IPS-20b (cell line): ENCODE results near the gene FBXO48.

Experiments used
- H3K27ac ChIP-seq: one replicate; pipeline ENCODE4 v1.5.1; 2013; ENCODE audit warnings: low read length
- H3K27me3 ChIP-seq: 2 replicates; pipeline ENCODE4 v1.6.1; 2013; ENCODE audit warnings: mild to moderate bottlenecking, low read length, inconsistent platforms; ENCODE audit not compliant: insufficient read depth
- H3K36me3 ChIP-seq: 2 replicates; pipeline ENCODE4 v1.6.1; 2013; ENCODE audit warnings: low read depth, mild to moderate bottlenecking, inconsistent platforms, low read length, moderate library complexity; ENCODE audit not compliant: insufficient read depth
- H3K4me1 ChIP-seq: 2 replicates; pipeline ENCODE4 v1.6.1; 2013; ENCODE audit warnings: mild to moderate bottlenecking, control low read depth, inconsistent platforms, low read length, moderate library complexity; ENCODE audit not compliant: insufficient read depth
- H3K4me3 ChIP-seq: 2 replicates; pipeline ENCODE4 v1.5.1; 2013; ENCODE audit warnings: mild to moderate bottlenecking, low read length, inconsistent platforms
- H3K9ac ChIP-seq: 2 replicates; pipeline ENCODE4 v1.6.1; 2013; ENCODE audit warnings: low read depth, mild to moderate bottlenecking, inconsistent platforms, low read length, moderate library complexity
- H3K9me3 ChIP-seq: 2 replicates; pipeline ENCODE4 v1.6.1; 2013; ENCODE audit warnings: mild to moderate bottlenecking, low read depth, low read length, inconsistent platforms; ENCODE audit not compliant: insufficient read depth

The FBXO48 gene

DNA sequence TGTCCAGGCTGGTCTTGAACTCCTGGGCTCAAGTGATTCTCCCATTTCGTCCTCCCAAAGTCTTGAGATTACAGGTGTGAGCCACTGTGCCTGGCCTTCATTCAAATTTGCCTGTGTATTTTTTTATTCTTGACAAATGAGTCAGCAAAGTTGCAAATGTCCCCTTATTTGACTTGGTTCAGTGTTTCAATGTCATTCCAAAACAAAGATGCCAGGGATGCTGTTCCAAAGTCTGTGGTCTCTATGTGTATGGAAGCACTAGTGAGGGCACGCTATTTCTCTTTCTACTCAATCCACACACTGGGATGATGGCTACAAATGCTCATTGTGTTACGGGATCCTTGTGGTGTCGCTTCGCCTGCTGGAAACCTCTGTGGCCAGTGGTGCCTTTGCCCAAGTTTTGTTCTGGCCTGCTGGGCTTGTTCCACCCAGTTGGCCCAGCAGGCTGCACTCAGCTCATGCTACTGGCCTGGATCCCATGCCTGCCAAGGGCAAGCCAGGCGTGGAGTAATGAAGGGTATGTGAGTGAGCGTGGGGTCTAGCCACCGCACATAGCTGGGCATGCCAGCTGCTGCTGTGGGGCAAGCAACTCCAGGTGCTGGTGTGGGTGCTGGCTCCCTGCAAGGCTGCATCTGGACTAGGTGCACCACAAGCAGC is 35.6 kb downstream of the FBXO48 start:
- Histone ChIP-seq H3K9me3 (no peaks in the 10 kb centered on the region), H3K4me3 (no peak overlapping the region), H3K27me3 (no peaks in the 10 kb centered on the region), H3K4me1 (no peaks in the 10 kb centered on the region), H3K9ac (no peak overlapping the region), H3K27ac (no peak overlapping the region), H3K36me3 (no peaks in the 10 kb centered on the region)

DNA sequence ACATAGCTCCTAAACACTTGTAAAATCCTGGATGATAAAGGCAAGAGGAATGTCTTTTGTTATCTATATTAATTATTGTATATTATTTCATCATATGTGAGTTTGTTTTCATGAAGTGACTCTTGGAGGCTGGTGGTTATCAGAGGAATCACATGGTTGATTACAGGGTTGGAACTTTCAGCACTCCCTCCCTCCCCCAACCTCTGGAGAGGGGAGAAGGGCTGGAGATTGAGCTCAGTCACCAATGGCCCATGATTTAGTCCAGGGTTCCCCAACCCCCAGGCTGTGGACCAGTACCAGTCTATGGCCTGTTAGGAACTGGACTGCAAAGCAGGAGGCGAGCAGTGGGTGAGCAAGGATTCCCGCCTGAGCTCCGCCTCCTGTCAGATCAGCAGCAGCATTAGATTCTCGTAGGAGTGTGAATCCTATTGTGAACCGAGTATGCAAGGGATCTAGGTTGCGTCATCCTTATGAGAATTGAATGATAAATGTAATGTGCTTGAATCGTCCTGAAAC is 37.7 kb downstream of the FBXO48 start:
- H3K9me3 ChIP-seq: no peaks in the 10 kb centered on the region
- H3K27ac ChIP-seq: no peak overlapping the region
- H3K36me3 ChIP-seq: no peaks in the 10 kb centered on the region
- H3K4me1 ChIP-seq: no peaks in the 10 kb centered on the region
- no peak overlapping the region for H3K4me3 ChIP-seq
- H3K9ac ChIP-seq: no peak overlapping the region
- H3K27me3 ChIP-seq: no peaks in the 10 kb centered on the region

DNA sequence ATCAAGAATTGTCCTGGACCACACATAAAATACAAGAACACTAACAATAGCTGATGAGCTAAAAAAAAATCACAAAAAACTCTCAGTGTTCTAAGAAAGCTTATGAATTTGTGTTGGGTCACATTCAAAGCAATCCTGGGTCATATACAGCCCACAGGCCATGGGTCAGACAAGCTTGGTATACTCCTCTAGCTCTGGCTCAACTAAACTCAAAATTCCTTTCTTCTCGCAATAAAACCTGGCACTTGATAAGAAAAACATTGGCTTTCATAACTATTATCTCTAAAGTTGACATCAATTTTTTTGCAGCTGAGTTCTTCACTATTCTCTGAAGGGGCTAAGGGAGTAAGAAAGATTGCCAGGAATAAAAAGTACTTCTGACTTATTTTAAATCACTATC is 38.3 kb downstream of the FBXO48 start:
- no peak overlapping the region for H3K27ac ChIP-seq
- H3K4me1 ChIP-seq: no peaks in the 10 kb centered on the region
- no peak overlapping the region for H3K4me3 ChIP-seq

DNA sequence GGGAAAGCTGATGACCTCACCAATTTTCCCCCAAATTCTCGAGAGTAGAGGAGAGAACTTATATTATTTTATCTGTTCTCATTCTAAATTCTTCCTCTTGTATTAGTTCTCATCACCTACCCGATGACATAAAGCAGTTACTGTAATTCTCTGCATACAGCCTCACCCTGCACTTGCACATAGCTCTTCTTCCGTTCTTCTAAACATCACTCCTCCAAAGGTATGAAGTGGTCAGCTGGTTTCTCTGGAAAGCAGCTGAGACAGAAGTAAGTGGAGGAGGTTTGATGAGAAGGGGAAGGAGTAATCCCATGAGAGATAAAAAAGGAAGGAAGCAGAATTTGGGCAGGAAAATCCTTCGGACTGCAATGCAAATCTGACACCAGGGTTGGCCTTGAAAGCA is 39.0 kb downstream of the FBXO48 start:
- no peaks in the 10 kb centered on the region for H3K4me1 ChIP-seq
- H3K4me3 ChIP-seq: no peak overlapping the region
- no peak overlapping the region for H3K27ac ChIP-seq
- H3K9me3 ChIP-seq: no peaks in the 10 kb centered on the region
- no peaks in the 10 kb centered on the region for H3K36me3 ChIP-seq
- H3K27me3 ChIP-seq: no peaks in the 10 kb centered on the region
- no peak overlapping the region for H3K9ac ChIP-seq

More for the DNA sequence above, 38.3 kb downstream of the FBXO48 start:
- H3K36me3 ChIP-seq: no peaks in the 10 kb centered on the region
- no peaks in the 10 kb centered on the region for H3K9me3 ChIP-seq
- no peaks in the 10 kb centered on the region for H3K27me3 ChIP-seq
- no peak overlapping the region for H3K9ac ChIP-seq

DNA sequence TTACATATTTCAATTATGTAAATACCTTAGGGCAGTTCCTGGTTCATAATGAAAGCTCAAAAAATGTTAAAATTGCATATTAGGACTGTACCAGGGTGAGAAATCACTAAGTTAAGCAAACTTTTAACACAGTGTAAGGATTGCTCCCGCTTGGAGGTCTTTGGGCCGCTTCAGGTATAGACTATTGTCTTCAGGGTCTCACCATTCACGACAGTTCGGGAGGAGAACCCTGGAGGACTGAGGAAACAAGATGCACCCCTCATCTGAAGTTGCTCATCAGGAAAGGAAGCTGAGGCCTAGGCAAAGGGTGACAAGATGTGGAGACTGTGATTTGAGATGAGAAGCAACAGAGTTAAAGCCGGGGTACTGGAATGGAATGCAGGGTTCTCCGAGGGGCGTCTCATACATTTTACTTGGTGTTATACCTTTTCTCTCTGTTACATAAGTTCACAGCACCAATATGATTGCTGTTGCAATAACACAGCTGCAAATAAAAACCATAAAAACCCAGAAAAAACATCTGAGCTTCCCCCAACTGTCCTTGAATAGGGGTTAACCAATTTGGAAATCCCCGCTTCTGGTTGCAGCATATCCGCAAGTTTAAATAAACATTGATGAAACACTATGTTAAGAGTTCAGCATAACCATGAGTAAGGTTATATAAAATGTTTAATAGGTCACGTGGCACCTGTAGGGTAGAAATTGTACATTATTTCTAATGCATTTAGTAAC is 40.1 kb downstream of the FBXO48 start:
- H3K4me3 ChIP-seq: no peak overlapping the region
- H3K9ac ChIP-seq: no peak overlapping the region

DNA sequence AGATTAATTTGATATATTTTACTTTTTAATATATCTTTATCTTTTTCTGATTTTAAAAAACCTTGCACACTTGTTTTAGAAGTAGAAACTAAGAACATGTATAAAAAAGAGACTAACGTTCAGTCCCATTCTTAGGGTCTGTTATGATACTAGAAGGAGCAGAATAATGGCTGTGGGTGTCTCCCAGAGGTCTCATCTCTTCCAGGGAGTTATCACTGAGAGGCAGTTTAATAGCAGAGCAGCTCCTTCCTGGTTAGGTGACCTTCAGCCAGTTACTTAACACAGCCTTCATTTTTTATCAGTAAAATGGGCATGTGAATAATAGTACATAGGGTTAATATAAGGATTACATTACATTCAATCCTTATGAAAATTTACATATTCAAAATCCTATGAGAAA is 40.6 kb downstream of the FBXO48 start:
- Histone ChIP-seq H3K9ac (no peak overlapping the region), H3K4me1 (no peaks in the 10 kb centered on the region), H3K9me3 (no peaks in the 10 kb centered on the region), H3K27me3 (no peaks in the 10 kb centered on the region), H3K4me3 (no peak overlapping the region), H3K36me3 (no peaks in the 10 kb centered on the region), H3K27ac (no peak overlapping the region)

More for the DNA sequence above, 40.1 kb downstream of the FBXO48 start:
- Histone ChIP-seq H3K4me1 (no peaks in the 10 kb centered on the region), H3K27me3 (no peaks in the 10 kb centered on the region), H3K9me3 (no peaks in the 10 kb centered on the region), H3K36me3 (no peaks in the 10 kb centered on the region), H3K27ac (no peak overlapping the region)

DNA sequence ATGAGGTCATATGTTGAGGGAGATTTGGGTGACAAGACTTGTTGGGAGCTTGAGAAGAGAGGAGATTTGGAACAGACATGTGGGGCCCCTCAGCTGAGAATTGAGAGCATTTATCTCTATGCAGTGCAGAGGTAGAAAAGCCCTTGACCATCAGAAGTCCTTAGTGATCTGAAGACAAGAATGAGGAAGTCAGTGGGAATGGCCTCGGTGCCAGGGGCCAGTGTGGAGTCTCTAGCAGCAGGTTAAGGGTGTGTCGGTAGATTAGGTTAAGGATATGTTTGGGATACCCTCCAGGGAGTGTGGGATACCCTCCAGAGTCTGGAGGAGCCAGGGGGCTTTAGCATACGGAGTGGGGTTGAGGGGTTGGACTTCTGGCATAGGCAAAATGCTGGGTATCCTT is 41.6 kb downstream of the FBXO48 start:
- Histone ChIP-seq H3K27ac (no peak overlapping the region), H3K27me3 (no peaks in the 10 kb centered on the region), H3K4me3 (no peak overlapping the region), H3K9me3 (no peaks in the 10 kb centered on the region), H3K36me3 (no peaks in the 10 kb centered on the region), H3K9ac (no peak overlapping the region), H3K4me1 (no peaks in the 10 kb centered on the region)

DNA sequence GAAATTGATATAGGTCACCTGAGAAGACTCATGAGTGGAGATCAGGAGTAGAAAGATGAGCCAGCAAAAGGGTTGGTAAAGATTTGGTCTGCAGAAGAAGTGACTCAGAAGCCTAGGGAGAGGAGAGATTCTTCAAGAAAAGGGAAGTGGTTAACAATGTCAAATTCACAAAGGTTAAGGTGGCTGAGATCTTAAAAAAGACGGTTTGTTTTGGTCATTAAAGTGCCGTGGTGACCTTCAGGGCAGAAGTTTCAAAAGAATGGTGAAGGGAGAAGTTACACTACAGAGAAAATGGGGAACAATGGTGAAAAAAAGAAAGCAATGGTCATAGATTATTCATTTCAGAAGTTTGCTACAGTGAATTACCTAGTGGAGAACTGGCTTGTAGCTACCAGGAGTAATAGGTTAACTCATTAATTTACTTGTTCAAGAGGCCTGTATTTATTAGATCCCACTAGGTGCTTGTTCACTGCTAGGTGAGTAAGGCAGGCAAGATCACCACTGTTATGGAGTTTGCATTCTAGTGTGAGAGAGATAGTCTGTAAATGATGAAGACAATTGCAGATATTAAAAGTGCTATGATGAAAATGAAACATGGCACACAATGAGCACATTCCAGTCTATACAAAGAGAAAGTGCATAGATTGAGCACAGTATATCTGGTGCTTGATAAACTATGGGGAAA is 43.0 kb downstream of the FBXO48 start:
- Histone ChIP-seq H3K4me3 (no peak overlapping the region), H3K36me3 (no peaks in the 10 kb centered on the region), H3K27me3 (no peaks in the 10 kb centered on the region), H3K9me3 (no peaks in the 10 kb centered on the region), H3K4me1 (no peaks in the 10 kb centered on the region; the same call in 1 of the 2 replicates), H3K9ac (no peak overlapping the region), H3K27ac (no peak overlapping the region)

DNA sequence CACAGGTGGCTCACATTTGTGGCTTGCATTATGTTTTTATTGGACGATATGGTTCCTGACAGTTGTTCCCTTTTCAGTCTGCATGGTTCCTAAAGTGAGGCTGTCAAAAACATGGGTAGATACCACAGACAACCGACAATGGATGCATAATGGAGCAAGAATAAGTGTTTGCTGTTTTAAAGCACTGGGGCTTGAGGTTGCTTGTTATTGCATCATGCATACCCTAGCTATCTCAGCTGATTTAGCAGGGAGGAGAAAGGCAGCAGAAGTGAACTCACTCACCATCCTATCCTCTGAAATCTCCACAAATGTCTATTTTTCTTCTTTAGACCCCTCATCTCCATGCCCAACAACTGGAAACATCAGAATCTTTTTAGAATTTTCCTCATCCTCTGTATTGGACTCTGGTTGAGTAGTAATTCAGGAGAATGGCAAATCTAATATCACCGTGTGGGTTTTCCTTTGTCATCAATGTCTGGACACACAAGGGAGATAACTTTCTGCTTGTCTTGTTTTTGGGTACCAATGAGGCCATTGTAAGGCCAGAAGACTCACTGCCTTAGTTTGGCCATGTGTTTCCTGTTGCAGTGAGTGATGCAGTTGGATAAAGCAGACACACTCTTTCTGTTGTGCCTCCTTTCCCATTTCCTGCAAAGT is 46.7 kb downstream of the FBXO48 start:
- no peak overlapping the region for H3K4me3 ChIP-seq
- no peaks in the 10 kb centered on the region for H3K36me3 ChIP-seq
- H3K27me3 ChIP-seq: no peaks in the 10 kb centered on the region
- no peak overlapping the region for H3K27ac ChIP-seq
- no peak overlapping the region for H3K9ac ChIP-seq
- peaks cover 8% of the 10 kb centered on the region for H3K4me1 ChIP-seq
- no peaks in the 10 kb centered on the region for H3K9me3 ChIP-seq

DNA sequence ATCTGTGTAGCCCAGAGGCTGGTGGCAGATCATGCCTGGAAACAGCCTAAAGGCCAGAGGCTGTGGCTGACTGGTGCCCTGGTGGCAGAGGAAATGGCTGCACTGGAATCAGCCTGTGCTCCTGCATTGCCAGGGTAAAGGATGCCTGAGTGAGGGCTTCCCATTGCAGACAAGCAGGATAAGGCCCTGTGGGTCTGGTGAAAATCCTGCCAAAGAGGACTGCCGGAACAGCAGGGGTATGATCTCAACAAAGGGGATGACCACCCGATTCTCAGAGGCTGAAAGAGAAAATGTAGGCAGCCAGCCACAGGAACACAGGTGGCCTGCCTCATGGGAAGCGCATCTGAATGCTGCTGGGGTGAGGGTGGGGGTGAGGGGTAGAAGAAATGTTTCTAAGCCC is 48.2 kb downstream of the FBXO48 start:
- H3K9ac ChIP-seq: peak overlapping the region; percentile 27; the same call in 1 of the 2 replicates
- H3K27me3 ChIP-seq: no peaks in the 10 kb centered on the region
- no peaks in the 10 kb centered on the region for H3K36me3 ChIP-seq
- peaks cover 8% of the 10 kb centered on the region for H3K4me1 ChIP-seq
- no peak overlapping the region for H3K4me3 ChIP-seq
- no peak overlapping the region for H3K27ac ChIP-seq
- no peaks in the 10 kb centered on the region for H3K9me3 ChIP-seq

DNA sequence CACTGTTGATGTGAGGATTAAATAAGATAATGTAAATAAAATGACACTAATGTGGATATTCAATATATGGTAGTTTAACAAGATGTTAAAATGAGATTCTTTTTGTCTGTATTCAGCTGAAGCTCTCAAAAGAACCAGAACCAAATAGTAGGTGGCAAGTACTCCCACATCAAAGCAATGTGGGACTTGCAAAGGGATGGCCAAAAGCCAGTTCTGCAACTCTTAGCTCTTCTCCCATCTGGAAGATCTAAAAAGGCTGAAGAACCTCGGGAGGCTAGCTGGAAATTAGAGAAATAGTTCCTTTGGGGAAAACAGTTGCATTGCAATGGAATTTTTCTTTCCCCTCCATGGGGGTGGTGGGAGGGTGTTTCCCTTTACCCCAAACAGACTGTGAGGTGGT is 48.7 kb downstream of the FBXO48 start:
- Histone ChIP-seq H3K4me1 (peaks cover 8% of the 10 kb centered on the region), H3K9ac (peak overlapping the region; percentile 27; the same call in 1 of the 2 replicates)

More for the DNA sequence above, 48.7 kb downstream of the FBXO48 start:
- H3K27me3 ChIP-seq: no peaks in the 10 kb centered on the region
- H3K4me3 ChIP-seq: no peak overlapping the region
- no peaks in the 10 kb centered on the region for H3K36me3 ChIP-seq
- H3K27ac ChIP-seq: no peak overlapping the region
- no peaks in the 10 kb centered on the region for H3K9me3 ChIP-seq
